GM18511 (cell line): ENCODE measurements around the gene CDC16.
"Not testable (repeated sequence)": the region's sequence is repeated elsewhere in the genome, so short reads cannot be mapped to it uniquely, and the experiment has no call there.

Experiments used
- ATAC-seq: cut with Tn5 transposase; IDR thresholded peaks from one replicate; pipeline ENCODE4 v1.9.1; 2021; ENCODE audit warnings: mild to moderate bottlenecking, moderate library complexity; ENCODE audit not compliant: unreplicated experiment

The CDC16 gene

DNA sequence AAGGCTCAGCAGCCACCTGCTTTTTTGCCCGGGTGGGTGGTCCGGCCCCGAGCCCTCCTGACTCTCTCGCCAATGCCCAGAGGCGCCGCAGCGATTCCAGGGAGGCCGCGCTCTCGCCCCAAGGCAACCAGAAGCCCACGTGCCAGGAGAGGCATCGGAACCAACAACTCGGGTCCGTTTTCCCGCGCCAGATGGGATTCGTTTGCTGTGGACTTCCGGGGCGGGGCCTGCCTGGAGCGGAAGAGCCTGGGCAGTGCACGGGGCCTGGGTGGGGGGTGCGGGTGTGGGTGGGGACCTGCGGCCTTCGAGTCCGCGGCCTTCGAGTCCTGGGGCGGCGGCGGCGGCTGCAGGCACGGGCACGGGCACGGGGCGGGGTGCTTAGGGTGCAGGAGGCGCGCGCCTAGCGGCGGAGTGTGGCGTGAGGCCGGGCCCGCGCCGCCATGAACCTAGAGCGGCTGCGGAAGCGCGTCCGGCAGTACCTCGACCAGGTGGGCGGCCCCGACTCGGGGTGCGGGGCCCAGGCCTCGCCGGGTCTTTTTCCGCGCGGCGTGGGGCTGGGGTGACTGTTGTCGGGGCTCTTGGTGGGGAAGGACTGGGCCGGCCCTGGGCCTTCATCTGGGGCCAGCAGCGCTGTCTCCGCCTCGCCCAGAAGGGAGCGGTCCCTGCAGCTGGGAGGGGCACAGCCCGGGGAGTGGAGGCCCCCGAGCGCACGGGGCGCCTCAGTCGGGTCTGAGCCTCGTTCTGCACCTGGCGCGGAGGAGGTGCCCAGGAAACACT, at the start of gene CDC16:
TSS of gene CDC16 (plus strand) at position 253 of the 777 bp plus-strand sequence. CDS start at position 441, 188 bp downstream.
- ATAC-seq = peak; percentile 94

- no peak for ATAC-seq
Measured at GRCh38 chr13:114185182-114185971, 49.3 kb upstream of the CDC16 start.

DNA sequence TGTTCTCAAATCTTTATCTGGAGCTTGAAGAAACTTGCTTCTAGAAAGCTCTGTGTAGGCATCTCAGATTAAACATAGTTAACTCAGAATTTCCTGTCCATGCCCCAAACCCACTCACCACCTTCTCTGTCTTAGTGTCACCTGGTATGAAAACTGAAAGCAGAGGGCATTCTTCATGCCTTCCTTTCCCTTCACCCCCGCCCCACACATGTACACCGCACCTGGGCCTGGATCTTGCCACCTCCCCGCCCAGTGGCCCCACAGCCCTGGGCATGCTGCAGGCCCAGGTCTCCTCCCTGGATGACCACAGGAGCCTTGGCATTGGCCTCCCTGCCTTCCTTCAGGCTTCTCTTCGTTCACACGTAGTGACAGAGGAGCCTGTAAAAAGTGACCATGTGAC, 39.8 kb upstream of the CDC16 start:
- ATAC-seq = no peak

- no peak for ATAC-seq
Measured at GRCh38 chr13:114196629-114197028, 38.1 kb upstream of the CDC16 start.

DNA sequence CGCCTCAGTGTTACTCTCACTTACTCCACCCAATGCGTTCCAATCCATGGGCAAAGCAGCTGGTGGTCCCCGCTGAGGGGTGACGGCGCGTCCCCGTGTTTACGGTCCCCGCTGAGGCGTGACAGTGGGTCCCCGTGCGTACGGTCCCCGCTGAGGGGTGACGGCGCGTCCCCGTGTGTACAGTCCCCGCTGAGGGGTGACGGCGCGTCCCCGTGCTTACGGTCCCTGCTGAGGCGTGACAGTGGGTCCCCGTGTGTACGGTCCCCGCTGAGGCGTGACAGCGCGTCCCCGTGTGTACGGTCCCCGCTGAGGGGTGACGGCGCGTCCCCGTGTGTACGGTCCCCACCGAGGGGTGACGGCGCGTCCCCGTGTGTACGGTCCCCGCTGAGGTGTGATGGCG, 36.1 kb upstream of the CDC16 start:
- ATAC-seq = no peak

DNA sequence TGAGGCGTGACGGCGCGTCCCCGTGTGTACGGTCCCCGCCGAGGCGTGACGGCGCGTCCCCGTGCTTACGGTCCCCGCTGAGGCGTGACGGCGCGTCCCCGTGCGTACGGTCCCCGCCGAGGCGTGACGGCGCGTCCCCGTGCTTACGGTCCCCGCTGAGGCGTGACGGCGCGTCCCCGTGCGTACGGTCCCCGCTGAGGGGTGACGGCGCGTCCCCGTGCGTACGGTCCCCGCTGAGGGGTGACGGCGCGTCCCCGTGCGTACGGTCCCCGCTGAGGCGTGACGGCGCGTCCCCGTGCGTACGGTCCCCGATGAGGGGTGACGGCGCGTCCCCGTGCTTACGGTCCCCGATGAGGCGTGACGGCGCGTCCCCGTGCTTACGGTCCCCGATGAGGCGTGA, 35.2 kb upstream of the CDC16 start:
- ATAC-seq = not testable (repeated sequence)

DNA sequence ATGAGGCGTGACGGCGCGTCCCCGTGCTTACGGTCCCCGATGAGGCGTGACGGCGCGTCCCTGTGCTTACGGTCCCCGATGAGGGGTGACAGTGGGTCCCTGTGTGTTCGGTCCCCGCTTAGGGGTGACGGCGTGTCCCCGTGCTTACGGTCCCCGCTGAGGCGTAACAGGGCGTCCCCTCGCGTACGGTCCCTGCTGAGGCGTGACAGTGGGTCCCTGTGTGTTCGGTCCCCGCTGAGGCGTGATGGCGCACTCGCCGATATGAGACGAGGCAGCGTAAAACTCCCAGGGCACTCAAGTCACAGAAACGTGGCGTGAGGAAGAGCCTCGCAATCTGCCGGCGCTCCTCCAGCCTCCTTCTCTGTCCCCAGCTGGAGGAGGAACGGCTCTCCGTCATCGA, 34.7 kb upstream of the CDC16 start:
- no peak for ATAC-seq

DNA sequence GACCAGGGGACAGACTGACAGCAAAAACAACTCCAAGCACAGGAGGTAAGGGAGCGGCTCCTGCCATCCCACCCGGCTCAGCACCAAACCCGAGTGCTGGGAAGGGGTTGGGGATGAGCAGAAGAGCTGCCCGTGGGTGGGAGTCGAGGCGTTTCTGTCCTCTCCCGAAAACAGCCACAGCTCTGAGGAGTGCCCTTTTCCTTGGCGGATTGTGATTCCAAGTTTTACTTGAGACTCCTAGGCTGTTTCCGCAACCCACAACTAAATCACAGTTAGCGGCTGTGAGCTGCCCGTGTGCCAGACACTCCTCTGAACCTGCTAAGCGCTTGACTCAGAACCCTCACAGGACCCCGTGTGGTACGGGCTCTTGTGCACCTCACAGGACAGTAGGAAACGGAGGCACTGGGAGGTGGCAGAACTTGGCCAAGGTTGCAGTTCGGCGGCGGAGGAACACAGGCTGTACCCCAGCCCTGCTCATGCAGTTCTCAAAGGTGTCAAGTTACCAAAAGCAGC, 34.2 kb upstream of the CDC16 start:
- no peak for ATAC-seq

DNA sequence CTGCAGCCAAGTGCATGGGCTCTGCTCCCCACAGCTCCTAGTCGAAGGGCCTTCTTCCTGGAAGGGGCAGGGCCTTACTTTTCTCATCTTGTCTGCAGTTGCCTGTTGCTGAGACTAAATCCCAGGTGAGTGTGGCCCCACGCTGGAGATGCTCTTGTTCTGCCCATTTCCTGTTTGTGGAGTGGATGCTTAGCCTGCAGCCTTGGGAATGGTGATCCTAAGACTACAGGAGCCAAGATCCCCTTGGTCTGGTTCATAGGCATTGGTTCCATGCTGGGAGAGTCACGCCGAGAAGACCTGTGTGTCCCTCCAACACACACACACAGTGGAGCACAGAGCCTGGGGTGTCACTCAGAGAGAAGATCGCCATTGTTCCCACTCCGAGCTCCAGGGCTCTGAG, 32.1 kb upstream of the CDC16 start:
- ATAC-seq = no peak

DNA sequence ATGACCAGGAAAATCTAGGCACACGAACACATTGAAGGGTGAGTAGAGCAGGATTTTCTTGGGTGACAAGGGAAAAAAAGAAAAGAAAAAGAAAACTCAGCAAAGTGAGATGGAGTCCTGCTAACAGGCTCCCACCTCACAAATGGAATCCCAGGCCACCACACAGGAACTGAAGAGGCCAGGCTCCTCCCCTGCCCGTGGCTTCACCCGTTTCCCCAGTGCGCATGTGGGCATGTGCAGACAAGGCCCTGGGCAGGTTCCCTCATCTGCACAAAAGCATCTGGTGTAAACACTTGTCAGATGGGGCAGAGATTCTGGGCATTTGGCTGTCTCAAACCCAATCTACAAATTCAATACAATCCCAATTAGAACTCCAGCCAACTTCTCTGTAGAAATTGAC, 31.2 kb upstream of the CDC16 start:
- ATAC-seq = no peak

DNA sequence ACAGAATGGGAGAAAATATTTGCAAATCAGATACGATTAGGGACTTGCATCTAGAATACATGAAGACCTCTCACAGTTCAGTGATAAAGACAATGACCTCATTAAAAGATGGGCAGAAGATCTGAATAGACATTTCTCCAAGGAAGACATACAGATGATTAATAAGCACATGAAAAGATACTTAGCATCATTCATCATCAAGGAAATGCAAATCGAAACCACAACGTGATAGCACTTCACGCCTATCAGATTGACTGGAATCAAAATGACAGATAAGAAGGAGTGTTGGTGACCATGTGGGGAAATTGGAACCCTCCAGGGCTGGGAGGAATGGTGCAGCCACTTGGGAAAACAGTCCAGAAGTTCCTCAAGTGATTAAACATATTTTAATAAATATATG, 29.8 kb upstream of the CDC16 start:
- ATAC-seq = no peak

GRCh38 chr13:114208134-114208533, 26.6 kb upstream of the CDC16 start:
- ATAC-seq = no peak

GRCh38 chr13:114211446-114212157, 23.1 kb upstream of the CDC16 start:
- ATAC-seq = no peak

GRCh38 chr13:114212158-114212495, 22.6 kb upstream of the CDC16 start:
- ATAC-seq = no peak

DNA sequence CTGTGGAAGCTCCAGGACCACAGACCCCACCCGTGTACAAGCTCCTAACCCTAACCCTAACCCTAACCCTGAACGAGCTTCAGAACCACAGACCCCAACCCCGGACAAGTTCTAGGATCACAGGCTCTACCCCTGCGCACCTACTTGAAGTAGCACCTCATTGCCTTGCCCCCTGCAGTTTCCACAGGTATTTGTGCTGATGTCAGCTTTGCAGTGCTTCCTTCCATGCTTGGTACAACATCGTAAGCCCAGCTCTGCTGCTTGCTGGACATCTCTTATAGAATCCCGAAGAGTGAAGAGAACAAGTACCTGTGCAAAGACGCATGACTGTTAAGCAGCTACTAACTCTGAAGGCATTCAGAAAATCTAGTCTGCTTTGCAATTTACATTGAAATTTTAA, 20.7 kb upstream of the CDC16 start:
- no peak for ATAC-seq

- no peak for ATAC-seq
Measured at GRCh38 chr13:114219392-114219791, 15.3 kb upstream of the CDC16 start.

GRCh38 chr13:114222461-114222968, 12.2 kb upstream of the CDC16 start:
- ATAC-seq = no peak

- ATAC-seq = no peak
Measured at GRCh38 chr13:114224201-114224600, 10.5 kb upstream of the CDC16 start.

- no peak for ATAC-seq
Measured at GRCh38 chr13:114225610-114226009, 9.1 kb upstream of the CDC16 start.

- no peak for ATAC-seq
Measured at GRCh38 chr13:114226088-114226487, 8.6 kb upstream of the CDC16 start.

DNA sequence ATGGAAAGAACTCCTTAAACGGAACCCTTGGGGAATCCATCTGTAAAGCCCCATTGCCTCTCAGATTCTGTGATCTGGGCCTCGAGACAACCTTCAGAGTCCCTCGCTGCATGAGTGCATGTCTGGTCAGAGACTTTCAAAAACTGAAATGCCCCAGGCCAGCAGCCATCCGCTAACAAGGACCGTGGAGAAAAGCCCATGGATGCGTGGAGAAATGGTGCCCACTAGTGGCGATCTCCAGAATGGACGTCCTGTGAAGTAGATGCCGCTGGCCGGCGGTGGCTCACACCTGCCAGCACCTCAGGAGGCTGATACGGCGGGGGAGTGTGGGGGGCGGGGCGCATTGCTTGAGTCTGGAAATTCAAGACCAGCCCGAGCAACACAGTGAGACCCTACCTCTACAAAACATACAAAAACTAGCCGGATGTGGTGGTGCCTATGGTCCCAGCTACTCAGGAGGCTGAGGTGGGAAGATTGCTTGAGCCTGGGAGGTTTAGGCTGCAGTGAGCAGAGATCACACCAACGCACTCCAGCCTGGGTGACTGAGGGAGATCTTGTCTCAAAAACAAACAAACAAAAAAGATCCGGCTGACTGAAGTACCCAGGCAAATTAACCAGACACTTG, 7.9 kb upstream of the CDC16 start:
- ATAC-seq = peak; percentile 86
